Measurements from ENCODE around the gene SERPINB10.
"Not testable (repeated sequence)": the region's sequence is repeated elsewhere in the genome, so short reads cannot be mapped to it uniquely, and the experiment has no call there.

The SERPINB10 gene

GRCh38 chr18:63892566-63892965 lies 15.2 kb upstream of the SERPINB10 start:
- DNase-seq, result no peak

GRCh38 chr18:63894106-63894772 lies 13.5 kb upstream of the SERPINB10 start:
- no peak for DNase-seq

GRCh38 chr18:63895190-63895589 lies 12.6 kb upstream of the SERPINB10 start:
- no peak for DNase-seq

- DNase-seq, result no peak
These were observed 10.7 kb upstream of the SERPINB10 start for GRCh38 chr18:63897072-63897471.

- no peak for DNase-seq
These were observed 8.6 kb upstream of the SERPINB10 start for GRCh38 chr18:63899206-63899605.

GRCh38 chr18:63903851-63904570 lies 3.7 kb upstream of the SERPINB10 start:
- peak; percentile 68 for DNase-seq

GRCh38 chr18:63904694-63905093 lies 3.1 kb upstream of the SERPINB10 start:
- DNase-seq, result no peak

GRCh38 chr18:63905361-63905760 lies 2.4 kb upstream of the SERPINB10 start:
- DNase-seq, result no peak

GRCh38 chr18:63906056-63906455 lies 1.7 kb upstream of the SERPINB10 start:
- no peak for DNase-seq

- DNase-seq, result no peak
These were observed 1.1 kb downstream of the SERPINB10 start for GRCh38 chr18:63908858-63909257.

- DNase-seq, result no peak
These were observed 2.1 kb downstream of the SERPINB10 start for GRCh38 chr18:63909870-63910269.

- no peak for DNase-seq
These were observed 10.1 kb downstream of the SERPINB10 start for GRCh38 chr18:63917817-63918216.

- no peak for DNase-seq
These were observed 14.3 kb downstream of the SERPINB10 start for GRCh38 chr18:63922049-63922448.

- DNase-seq, result no peak
These were observed 16.8 kb downstream of the SERPINB10 start for GRCh38 chr18:63924551-63924950.

- DNase-seq, result no peak
These were observed 20.6 kb downstream of the SERPINB10 start for GRCh38 chr18:63928331-63928730.

- not testable (repeated sequence) for DNase-seq
These were observed 21.6 kb downstream of the SERPINB10 start for GRCh38 chr18:63929369-63929768.

- no peak for DNase-seq
These were observed 23.1 kb downstream of the SERPINB10 start for GRCh38 chr18:63930773-63931354.

GRCh38 chr18:63936156-63936931 lies 28.6 kb downstream of the SERPINB10 start:
- DNase-seq, result peak; percentile 77

- no peak for DNase-seq
These were observed 29.2 kb downstream of the SERPINB10 start for GRCh38 chr18:63936932-63937393.

GRCh38 chr18:63940008-63940407 lies 32.2 kb downstream of the SERPINB10 start:
- DNase-seq, result no peak

GRCh38 chr18:63940543-63941050 lies 32.8 kb downstream of the SERPINB10 start:
- DNase-seq, result not testable (repeated sequence)

GRCh38 chr18:63947051-63947790 lies 39.5 kb downstream of the SERPINB10 start:
- no peak for DNase-seq

Data from NCI-H2227 treated with DMSO at 0.1 percent for 48 hours (cell line).